Measurements from ENCODE around the gene TSHR.
A peak's percentile ranks its signal among the peaks of the same experiment; 100 is the strongest.

- TF ChIP-seq POLR2AphosphoS5 (IDR thresholded peaks at IDR 0.05) = no peak
- TF ChIP-seq CTCF (IDR thresholded peaks at IDR 0.05) = peak in 1 of 4 experiments; percentile 8
Measured at GRCh38 chr14:80919622-80920021, 35.8 kb upstream of the TSHR start.
